OCI-LY7 (cell line): ENCODE data around the gene TSPAN17. TPM values are rescaled to one million over a fixed set of nuclear protein-coding genes. Genes with fewer than 3 reads are reported as not detected.

Experiments used
- BruUV-seq: library from RNA; stranded (reverse); fragments of 400-500 nt; replicated peaks from 2 replicates; lab custom pipeline; 2021; lab: Mats Ljungman, UMichigan
- CTCF ChIA-PET: fragments of 300-600 bp; sonication (Branson Sonifier 250); formaldehyde crosslinking; loops from one replicate; lab custom pipeline; 2022; ENCODE audit warnings: antibody characterized with exemption; ENCODE audit not compliant: unreplicated experiment; lab: Charles Lee
- POLR2A ChIA-PET: fragments of 300-600 bp; sonication (Branson Sonifier 250); formaldehyde crosslinking; loops from one replicate; lab custom pipeline; 2022; ENCODE audit warnings: antibody characterized with exemption; lab: Charles Lee
- DNase-seq: peaks from one replicate; pipeline ENCODE4 v3.0.0-alpha.2; 2015; ENCODE audit warnings: low spot score
- H2AFZ ChIP-seq: fragments of 200-600 bp; sonication (generic), shearing (Covaris generic); 2 replicates; pipeline ENCODE4 v1.6.1; 2014; ENCODE audit warnings: mild to moderate bottlenecking, antibody characterized with exemption, low read length, moderate library complexity
- H3K27ac ChIP-seq: fragments of 200-600 bp; sonication (generic); 2 replicates; pipeline ENCODE4 v1.5.1; 2014; ENCODE audit warnings: mixed run types, low read depth, mild to moderate bottlenecking, moderate library complexity, low read length, inconsistent platforms; ENCODE audit not compliant: poor library complexity, severe bottlenecking
- H3K36me3 ChIP-seq: fragments of 200-600 bp; sonication (generic); 2 replicates; pipeline ENCODE4 v1.6.1; 2014; ENCODE audit warnings: mild to moderate bottlenecking, antibody characterized with exemption, low read length, moderate library complexity, mixed read lengths; ENCODE audit not compliant: insufficient read depth
- H3K4me1 ChIP-seq: fragments of 200-600 bp; sonication (generic); 2 replicates; pipeline ENCODE4 v1.5.1; 2014; ENCODE audit warnings: mild to moderate bottlenecking, low read length; ENCODE audit not compliant: insufficient read depth, poor library complexity, severe bottlenecking
- H3K4me2 ChIP-seq: fragments of 200-600 bp; sonication (generic); 2 replicates; pipeline ENCODE4 v1.6.1; 2014; ENCODE audit warnings: mild to moderate bottlenecking, low read length
- H3K4me3 ChIP-seq: fragments of 200-600 bp; sonication (generic); 2 replicates; pipeline ENCODE4 v1.5.1; 2014; ENCODE audit warnings: mild to moderate bottlenecking, low read depth, low read length; ENCODE audit not compliant: poor library complexity, severe bottlenecking
- H3K79me2 ChIP-seq: fragments of 200-600 bp; sonication (generic); 2 replicates; pipeline ENCODE4 v1.6.1; 2016; ENCODE audit warnings: low read depth, mild to moderate bottlenecking, low read length, moderate library complexity, mixed read lengths; ENCODE audit not compliant: insufficient read depth
- H3K9me2 ChIP-seq: fragments of 200-600 bp; sonication (generic); 2 replicates; pipeline ENCODE4 v1.6.1; 2016; ENCODE audit warnings: mild to moderate bottlenecking, low read length, mixed read lengths; ENCODE audit not compliant: insufficient read depth
- H3K9me3 ChIP-seq: fragments of 200-600 bp; sonication (generic); 2 replicates; pipeline ENCODE4 v1.6.1; 2014; ENCODE audit warnings: mild to moderate bottlenecking, mixed run types, low read length, mixed read lengths
- H4K20me1 ChIP-seq: fragments of 200-600 bp; sonication (generic); 2 replicates; pipeline ENCODE4 v1.6.1; 2014; ENCODE audit warnings: mild to moderate bottlenecking, antibody characterized with exemption, low read length, moderate library complexity, mixed read lengths; ENCODE audit not compliant: insufficient read depth
- EZH2phosphoT487 ChIP-seq: fragments of 200-600 bp; sonication (generic); IDR thresholded peaks from 2 replicates; pipeline ENCODE4 v1.6.1; 2018; ENCODE audit warnings: low read depth, borderline replicate concordance, mild to moderate bottlenecking, mixed run types, antibody characterized with exemption, low read length, moderate library complexity, mixed read lengths
- intact Hi-C: fragments of 100-400 bp; cut with micrococcal nuclease; formaldehyde crosslinking; loops from one replicate; pipeline ENCODE4 v1.10.0; 2022; ENCODE audit not compliant: unreplicated experiment
- total RNA-seq, 2 experiments: library from RNA; depleted of rRNA in 1 of 2; stranded (reverse); fragments of >200 nt in 1 of 2; shearing (Covaris generic) in 1 of 2; gene quantifications; 2 replicates each; pipeline ENCODE4 v1.2.3, GENCODE V29; 2014 to 2022
- TF ChIP-seq, protein P1 (sequence below): fragments of 200-600 bp; sonication (generic); conservative IDR thresholded peaks from 2 replicates; pipeline ENCODE4 v1.5.1; 2014; ENCODE audit warnings: mild to moderate bottlenecking, antibody characterized with exemption, low read length, moderate library complexity, mixed read lengths

Gene TSPAN17
- total RNA-seq, 2 experiments from 2014 or later: 9.3 to 23.3 TPM

DNA sequence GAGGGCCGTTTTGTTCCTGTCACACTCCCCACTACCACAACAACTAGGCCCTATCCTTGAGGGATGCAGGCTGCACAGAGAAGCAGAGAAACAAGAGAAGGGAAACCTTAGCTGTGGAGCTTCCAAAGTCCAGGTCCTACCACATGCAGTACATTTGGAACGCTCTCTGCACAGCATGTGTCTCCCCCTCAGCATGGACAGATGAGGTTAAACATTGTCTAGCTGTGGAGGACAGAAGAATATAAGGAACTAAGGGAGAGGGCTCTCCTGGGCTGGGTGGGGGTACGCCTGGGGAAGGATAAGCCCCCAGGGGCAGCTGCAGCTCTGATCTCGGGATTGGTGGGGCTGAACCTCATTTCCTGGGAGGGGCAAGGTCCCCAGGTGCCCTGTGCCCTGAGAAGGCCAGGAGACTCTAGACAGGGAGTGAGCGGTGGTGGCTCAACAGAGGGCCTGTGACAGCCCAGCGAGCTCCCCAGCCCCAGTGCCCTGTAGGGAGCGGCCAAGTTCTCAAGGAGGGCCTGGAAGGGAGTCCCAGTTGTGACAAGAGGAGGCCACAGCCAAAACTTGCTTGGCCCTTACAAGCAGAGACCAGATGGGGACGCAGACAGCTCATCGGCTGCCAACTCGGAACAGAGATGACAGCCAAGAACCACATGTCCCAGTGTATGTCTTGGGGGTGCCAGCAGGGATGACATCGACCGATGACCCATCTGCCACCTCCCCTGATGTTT, 30.1 kb downstream of the TSPAN17 start:
- H3K36me3 ChIP-seq: no peaks in the 10 kb centered on the region
- no peak for DNase-seq
- H3K79me2 ChIP-seq: no peaks in the 10 kb centered on the region
- H3K4me3 ChIP-seq: no peak overlapping the region
- BruUV-seq: no TSS peak
- ChIA-PET CTCF (no interaction called here), POLR2A (no interaction called here)
- H3K9me2 ChIP-seq: no peaks in the 10 kb centered on the region
- H3K4me1 ChIP-seq: no peaks in the 10 kb centered on the region
- H3K4me2 ChIP-seq: no peak overlapping the region
- no peak overlapping the region for H3K27ac ChIP-seq
- H3K9me3 ChIP-seq: no peaks in the 10 kb centered on the region
- no peak overlapping the region for H2AFZ ChIP-seq
- TF ChIP-seq, protein P1, sequence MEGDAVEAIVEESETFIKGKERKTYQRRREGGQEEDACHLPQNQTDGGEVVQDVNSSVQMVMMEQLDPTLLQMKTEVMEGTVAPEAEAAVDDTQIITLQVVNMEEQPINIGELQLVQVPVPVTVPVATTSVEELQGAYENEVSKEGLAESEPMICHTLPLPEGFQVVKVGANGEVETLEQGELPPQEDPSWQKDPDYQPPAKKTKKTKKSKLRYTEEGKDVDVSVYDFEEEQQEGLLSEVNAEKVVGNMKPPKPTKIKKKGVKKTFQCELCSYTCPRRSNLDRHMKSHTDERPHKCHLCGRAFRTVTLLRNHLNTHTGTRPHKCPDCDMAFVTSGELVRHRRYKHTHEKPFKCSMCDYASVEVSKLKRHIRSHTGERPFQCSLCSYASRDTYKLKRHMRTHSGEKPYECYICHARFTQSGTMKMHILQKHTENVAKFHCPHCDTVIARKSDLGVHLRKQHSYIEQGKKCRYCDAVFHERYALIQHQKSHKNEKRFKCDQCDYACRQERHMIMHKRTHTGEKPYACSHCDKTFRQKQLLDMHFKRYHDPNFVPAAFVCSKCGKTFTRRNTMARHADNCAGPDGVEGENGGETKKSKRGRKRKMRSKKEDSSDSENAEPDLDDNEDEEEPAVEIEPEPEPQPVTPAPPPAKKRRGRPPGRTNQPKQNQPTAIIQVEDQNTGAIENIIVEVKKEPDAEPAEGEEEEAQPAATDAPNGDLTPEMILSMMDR: no peak
- TF ChIP-seq EZH2phosphoT487: no peak
- H4K20me1 ChIP-seq: no peaks in the 10 kb centered on the region
- intact Hi-C loops: no loop called here

GRCh38 chr5:176678584-176678983, 31.3 kb downstream of the TSPAN17 start:
- no peak for DNase-seq
- ChIA-PET CTCF (no interaction called here), POLR2A (no interaction called here)
- intact Hi-C loops: no loop called here
- Histone ChIP-seq H3K9me2 (no peaks in the 10 kb centered on the region), H3K4me2 (no peak overlapping the region), H2AFZ (no peak overlapping the region), H3K79me2 (no peaks in the 10 kb centered on the region), H3K4me3 (no peak overlapping the region), H3K9me3 (no peaks in the 10 kb centered on the region), H3K4me1 (no peaks in the 10 kb centered on the region), H3K27ac (no peak overlapping the region), H4K20me1 (no peaks in the 10 kb centered on the region), H3K36me3 (no peaks in the 10 kb centered on the region)
- no peak for TF ChIP-seq EZH2phosphoT487
- TF ChIP-seq, protein P1: no peak
- no TSS peak for BruUV-seq

GRCh38 chr5:176679365-176680225, 32.3 kb downstream of the TSPAN17 start:
- CTCF ChIA-PET: interaction anchor here (0.7 kb wide), 1 partner anchor 139 kb away, joined by 3 read pairs; no protein-coding TSS in a partner anchor
- intact Hi-C loops: no loop called here
- H3K9me2 ChIP-seq: no peaks in the 10 kb centered on the region
- TF ChIP-seq, protein P1: no peak
- no peak for TF ChIP-seq EZH2phosphoT487
- H3K79me2 ChIP-seq: no peaks in the 10 kb centered on the region
- no peaks in the 10 kb centered on the region for H4K20me1 ChIP-seq
- no peaks in the 10 kb centered on the region for H3K4me1 ChIP-seq
- no peak overlapping the region for H3K4me2 ChIP-seq
- no peak overlapping the region for H2AFZ ChIP-seq
- POLR2A ChIA-PET: no interaction called here
- DNase-seq: no peak
- H3K36me3 ChIP-seq: no peaks in the 10 kb centered on the region
- no TSS peak for BruUV-seq
- no peaks in the 10 kb centered on the region for H3K9me3 ChIP-seq
- H3K4me3 ChIP-seq: no peak overlapping the region
- no peak overlapping the region for H3K27ac ChIP-seq
